DND-41 (cell line): ENCODE results near the gene KNCN.

Experiments
- ATAC-seq: fragments of 200-7000 bp; cut with Tn5 transposase; 3 replicates; pipeline ENCODE4 v1.9.1; 2021; ENCODE audit warnings: low read depth; ENCODE audit not compliant: insufficient read depth
- DNase-seq: peaks from one replicate; pipeline ENCODE4 v3.0.0-alpha.2; 2020
- H2AFZ ChIP-seq: 2 replicates; pipeline ENCODE4 v1.6.0; 2012; ENCODE audit warnings: low read depth, low read length
- H3K27ac ChIP-seq: 2 replicates; pipeline ENCODE4 v1.5.1; 2012; ENCODE audit warnings: low read length, inconsistent platforms
- H3K27me3 ChIP-seq: fragments of 200-600 bp; sonication (generic); 2 replicates; pipeline ENCODE4 v1.6.0; 2012; ENCODE audit warnings: low read length, mild to moderate bottlenecking, inconsistent platforms; ENCODE audit not compliant: insufficient read depth, poor library complexity
- H3K36me3 ChIP-seq: 2 replicates; pipeline ENCODE4 v1.5.1; 2012; ENCODE audit warnings: low read length, inconsistent platforms; ENCODE audit not compliant: insufficient read depth
- H3K4me1 ChIP-seq: 2 replicates; pipeline ENCODE4 v1.5.1; 2012; ENCODE audit warnings: mild to moderate bottlenecking, low read length; ENCODE audit not compliant: insufficient read depth
- H3K4me2 ChIP-seq: 2 replicates; pipeline ENCODE4 v1.6.0; 2012; ENCODE audit warnings: mild to moderate bottlenecking, moderate library complexity, low read length, inconsistent platforms; ENCODE audit not compliant: insufficient read depth
- H3K4me3 ChIP-seq, 2 experiments: fragments of 200-600 bp in 1 of 2; shearing (Covaris generic) in 1 of 2; 2 replicates each; pipeline ENCODE4 v1.5.1; 2012 to 2016; ENCODE audit warnings: inconsistent platforms in 2 of 2, low read length in 2 of 2, mild to moderate bottlenecking in 2 of 2, low read depth in 1 of 2, moderate library complexity in 1 of 2
- H3K79me2 ChIP-seq: 2 replicates; pipeline ENCODE4 v1.6.0; 2012; ENCODE audit warnings: low read length, inconsistent platforms; ENCODE audit not compliant: insufficient read depth
- H3K9ac ChIP-seq: 2 replicates; pipeline ENCODE4 v1.6.0; 2012; ENCODE audit warnings: low read depth, mild to moderate bottlenecking, inconsistent platforms, low read length, moderate library complexity
- H3K9me3 ChIP-seq: 2 replicates; pipeline ENCODE4 v1.5.1; 2012; ENCODE audit warnings: low read length, moderate library complexity, mild to moderate bottlenecking, inconsistent platforms; ENCODE audit not compliant: insufficient read depth, severe bottlenecking
- H4K20me1 ChIP-seq: 2 replicates; pipeline ENCODE4 v1.6.0; 2012; ENCODE audit warnings: low read length; ENCODE audit not compliant: insufficient read depth
- CTCF ChIP-seq: IDR thresholded peaks from 2 replicates; pipeline ENCODE4 v1.5.1; 2012; ENCODE audit warnings: borderline replicate concordance, low read length, moderate library complexity, mild to moderate bottlenecking; ENCODE audit not compliant: poor library complexity, severe bottlenecking; ENCODE audit errors: extremely low read depth
- EZH2 ChIP-seq: IDR thresholded peaks from 3 replicates; pipeline ENCODE4 v1.6.1; 2012; ENCODE audit warnings: borderline replicate concordance, low read depth, mild to moderate bottlenecking, moderate library complexity, low read length, inconsistent platforms; ENCODE audit not compliant: severe bottlenecking

The KNCN gene

GRCh38 chr1:46530311-46530710 lies 21.1 kb downstream of the KNCN start:
- Histone ChIP-seq H3K79me2 (no peaks in the 10 kb centered on the region), H4K20me1 (peaks cover 5% of the 10 kb centered on the region; the same call in 1 of the 2 replicates), H3K4me2 (no peak overlapping the region), H3K4me1 (no peaks in the 10 kb centered on the region), H2AFZ (no peak overlapping the region), H3K27me3 (peaks cover 50% of the 10 kb centered on the region), H3K27ac (no peak overlapping the region), H3K4me3 (no peak overlapping the region), H3K36me3 (no peaks in the 10 kb centered on the region), H3K9ac (no peak overlapping the region), H3K9me3 (no peaks in the 10 kb centered on the region)
- no peak for DNase-seq
- ATAC-seq: no peak
- no peak for TF ChIP-seq EZH2
- TF ChIP-seq CTCF: no peak

GRCh38 chr1:46529031-46529630 lies 22.3 kb downstream of the KNCN start:
- H2AFZ ChIP-seq: no peak overlapping the region
- H3K36me3 ChIP-seq: no peaks in the 10 kb centered on the region
- ATAC-seq (no peak), DNase-seq (no peak)
- TF ChIP-seq EZH2: no peak
- no peak for TF ChIP-seq CTCF
- H4K20me1 ChIP-seq: peaks cover 5% of the 10 kb centered on the region; the same call in 1 of the 2 replicates
- H3K27me3 ChIP-seq: peaks cover 46% of the 10 kb centered on the region
- H3K79me2 ChIP-seq: no peaks in the 10 kb centered on the region
- H3K9ac ChIP-seq: no peak overlapping the region
- no peak overlapping the region for H3K27ac ChIP-seq
- no peaks in the 10 kb centered on the region for H3K4me1 ChIP-seq
- H3K4me2 ChIP-seq: no peak overlapping the region
- no peak overlapping the region for H3K4me3 ChIP-seq
- H3K9me3 ChIP-seq: no peaks in the 10 kb centered on the region

GRCh38 chr1:46528297-46528955 lies 23.0 kb downstream of the KNCN start:
- ATAC-seq (no peak), DNase-seq (no peak)
- Histone ChIP-seq H3K9me3 (no peaks in the 10 kb centered on the region), H3K79me2 (no peaks in the 10 kb centered on the region), H3K36me3 (no peaks in the 10 kb centered on the region), H3K27ac (no peak overlapping the region), H3K4me2 (no peak overlapping the region), H3K4me3 (no peak overlapping the region), H4K20me1 (peaks cover 5% of the 10 kb centered on the region; the same call in 1 of the 2 replicates), H3K27me3 (peaks cover 42% of the 10 kb centered on the region), H3K9ac (no peak overlapping the region), H2AFZ (no peak overlapping the region), H3K4me1 (no peaks in the 10 kb centered on the region)
- no peak for TF ChIP-seq EZH2
- TF ChIP-seq CTCF: no peak
